Mesenteric fat pad (tissue), 1 donor: Measurements from ENCODE around the gene OLFML2A. TPM values are rescaled to one million over a fixed set of nuclear protein-coding genes. Genes with fewer than 3 reads are reported as not detected.
A peak's percentile ranks its signal among the peaks of the same experiment; 100 is the strongest.

Experiments used
- DNase-seq: peaks from one replicate; pipeline ENCODE4 v3.0.0-alpha.2; 2020; ENCODE audit warnings: low spot score
- total RNA-seq: library from RNA; stranded (reverse); fragmentation: NEBNext Ultra II Directional; extraction: Animal tissue kit (Norgen Biotek cat#: 25700); gene quantifications from one replicate; pipeline ENCODE4 v1.2.1, GENCODE V29; 2021
- donor health status: DM: yes; HTN: yes; CAD: no.

Gene OLFML2A
- total RNA-seq, 1 donor from 2014 or later = 10.7 TPM

DNA sequence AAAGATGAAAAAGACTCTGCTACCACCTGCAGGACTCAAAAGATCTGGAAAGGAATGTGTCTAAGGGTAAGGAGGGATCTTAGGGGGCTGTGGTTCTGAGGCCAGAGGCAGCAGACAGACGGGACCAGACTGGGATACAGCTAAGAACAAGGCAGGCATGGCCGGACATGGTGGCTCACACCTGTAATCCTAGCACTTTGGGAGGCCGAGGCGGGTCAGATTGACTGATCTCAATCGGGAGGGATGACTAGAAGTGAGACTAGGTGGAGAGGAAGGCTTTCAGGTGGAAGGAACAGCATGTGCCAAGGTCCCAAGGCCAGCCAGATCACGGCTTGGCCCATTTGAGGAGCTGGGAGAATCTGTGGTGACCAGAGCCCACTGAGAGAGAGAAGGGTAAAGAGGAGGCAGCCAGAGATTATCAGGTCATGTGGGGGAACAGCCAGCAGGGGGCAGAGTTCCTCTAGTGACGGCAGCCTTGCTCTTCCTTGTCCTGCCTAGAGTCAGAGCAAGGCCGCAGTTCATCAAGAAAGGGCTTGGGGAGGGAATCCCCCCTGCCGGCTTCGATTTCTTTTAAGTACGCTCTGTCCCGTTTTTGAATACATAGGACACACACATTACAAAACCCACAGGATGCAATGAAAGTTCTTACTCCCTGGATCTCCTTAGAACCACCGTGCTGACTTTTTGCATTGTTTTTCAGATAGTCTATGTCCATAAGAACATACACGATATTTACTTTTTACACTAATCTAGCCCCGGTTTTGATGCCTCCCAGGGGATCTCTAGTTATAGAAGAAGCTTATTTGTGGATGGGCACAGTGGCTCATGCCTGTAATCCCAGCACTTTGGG lies 2.6 kb upstream of the OLFML2A start:
- peak; percentile 90 for DNase-seq

DNA sequence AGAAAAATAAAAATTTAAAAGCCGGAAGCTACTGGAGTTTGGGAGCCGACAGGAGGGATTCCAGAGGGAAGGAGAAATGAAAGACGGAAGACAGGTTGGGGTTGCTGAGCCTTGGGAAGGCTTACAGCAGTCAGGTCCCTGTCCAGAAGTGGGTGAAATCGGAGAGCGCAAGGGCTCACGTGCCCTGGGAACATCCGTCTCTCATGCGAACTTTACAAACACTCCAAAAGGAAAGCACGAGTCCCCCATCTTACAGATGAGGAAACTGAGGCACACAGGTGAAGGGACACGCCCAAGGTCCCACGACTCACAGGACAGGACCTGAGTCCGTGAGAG lies 347 bp upstream of the OLFML2A start:
- DNase-seq = peak; percentile 84

DNA sequence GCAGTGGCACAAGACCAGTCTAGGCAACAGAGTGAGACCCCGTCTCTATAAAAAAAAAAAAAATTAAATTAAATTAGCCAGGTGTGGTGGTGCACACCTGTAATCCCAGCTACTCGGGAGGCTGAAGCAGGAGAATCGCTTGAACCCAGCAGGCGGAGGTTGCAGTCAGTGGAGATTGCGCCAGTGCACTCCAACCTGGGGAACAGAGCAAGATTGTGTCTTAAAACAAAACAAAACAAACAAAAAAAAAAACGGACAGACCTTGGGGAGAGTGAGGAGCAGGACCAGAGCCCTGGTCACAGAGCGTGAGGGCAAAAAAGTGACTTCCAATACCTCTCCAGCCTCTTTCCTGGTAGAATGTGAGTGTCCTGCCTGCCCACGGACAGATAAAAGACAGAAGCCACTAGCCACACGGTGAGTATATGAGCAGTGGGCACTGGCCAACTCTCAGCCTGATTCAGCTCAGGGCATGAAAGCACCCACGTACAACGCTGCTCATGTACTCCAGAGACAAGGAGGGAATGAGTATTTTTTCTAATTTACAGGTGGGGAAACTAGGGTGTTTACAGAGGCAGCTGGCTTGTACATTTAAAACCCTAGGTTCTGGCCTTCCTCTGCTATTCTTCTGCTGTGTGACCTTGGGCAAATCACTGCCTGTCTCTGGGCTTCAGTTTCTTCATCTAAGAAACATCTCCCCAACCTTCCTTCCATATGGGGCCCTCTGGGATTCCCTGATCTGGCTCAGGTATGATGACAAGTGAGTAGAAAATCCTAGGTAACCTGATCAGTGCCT lies 1.8 kb downstream of the OLFML2A start:
- DNase-seq = no peak

DNA sequence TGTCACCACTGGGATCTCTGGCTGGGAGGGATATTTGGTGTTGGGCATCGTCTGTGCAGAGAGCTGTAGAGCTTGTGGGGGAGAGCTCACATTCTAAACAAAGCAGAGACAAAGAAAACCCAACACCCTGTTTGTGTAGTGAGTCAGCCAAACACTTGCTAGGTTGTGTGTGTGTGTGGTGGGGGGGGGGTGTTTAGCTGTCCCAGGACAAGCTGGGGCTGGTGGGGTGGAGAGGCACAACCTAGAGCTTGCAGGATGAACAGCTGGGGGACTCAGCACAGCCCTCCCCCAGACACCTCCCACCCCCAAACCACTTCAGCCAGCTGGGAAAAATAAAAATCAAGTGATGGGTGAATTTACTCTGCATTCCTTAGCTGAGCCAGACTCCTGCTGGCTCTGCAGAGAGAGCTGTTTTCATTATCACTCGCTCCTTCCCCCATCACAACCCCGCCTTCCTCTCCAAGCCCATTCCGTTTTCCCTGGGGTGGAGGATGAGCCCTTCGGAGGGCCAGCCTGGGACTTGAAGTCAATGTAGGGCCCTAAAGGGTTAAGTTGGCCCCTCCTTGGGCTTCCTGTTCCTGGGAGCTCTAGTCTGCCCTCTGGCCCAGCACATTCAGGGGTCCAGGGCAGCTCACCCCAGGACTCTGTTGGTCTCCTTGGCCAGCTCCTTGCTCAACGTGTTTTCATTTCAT lies 2.6 kb downstream of the OLFML2A start:
- peak; percentile 62 for DNase-seq

DNA sequence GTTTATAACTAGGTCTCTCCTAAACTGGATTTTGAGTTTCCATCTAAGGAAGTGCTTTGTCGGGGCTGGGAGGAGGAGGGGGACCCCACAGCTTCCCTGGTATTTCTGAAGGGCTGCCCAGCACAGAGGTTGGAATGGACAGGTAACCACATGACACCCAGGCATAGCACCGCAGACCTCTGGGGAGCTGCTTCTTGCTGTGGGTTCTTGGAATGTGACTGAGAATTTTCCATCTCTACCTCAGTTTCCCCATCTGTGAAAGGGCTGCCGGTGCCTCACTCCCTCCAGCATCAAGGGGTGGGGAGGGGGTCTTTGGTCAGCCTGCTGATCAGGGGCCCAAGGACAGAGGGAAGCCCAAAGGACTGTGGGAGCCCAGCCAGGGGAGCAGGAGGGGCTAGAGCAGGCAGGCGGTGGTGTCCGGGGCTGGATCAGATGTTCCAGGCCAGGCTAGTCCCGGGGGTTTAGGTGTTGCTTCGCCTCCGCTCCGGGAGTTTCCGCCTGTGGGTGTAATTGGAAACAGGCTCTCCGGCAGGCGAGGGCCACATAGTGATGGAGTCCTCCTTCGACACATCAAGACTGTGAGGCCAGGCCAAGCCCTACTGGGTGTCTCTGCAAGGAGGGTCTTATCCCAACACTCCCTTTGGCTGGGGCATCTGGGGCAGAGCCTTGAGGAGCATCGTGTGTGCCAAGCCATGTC lies 3.3 kb downstream of the OLFML2A start:
- DNase-seq = peak; percentile 89

DNA sequence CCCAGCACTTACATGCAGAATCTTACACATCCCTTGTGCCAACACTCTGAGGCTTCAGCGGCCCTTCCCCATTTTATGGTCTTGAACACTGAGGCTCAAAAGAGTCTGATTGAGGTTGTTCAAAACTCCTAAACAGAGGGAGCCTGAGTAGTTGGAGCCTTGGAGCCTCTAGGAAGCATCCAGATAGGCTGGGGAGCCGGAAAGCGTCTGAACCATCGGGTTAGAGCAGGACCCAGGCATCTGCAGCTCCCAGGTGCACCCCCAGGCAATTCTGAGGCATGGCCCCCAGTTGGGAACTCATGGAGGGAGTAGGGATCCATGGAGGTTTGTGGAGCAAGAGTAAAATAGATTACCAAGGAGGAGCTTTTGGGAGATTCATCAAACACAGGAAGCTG lies 3.8 kb downstream of the OLFML2A start:
- no peak for DNase-seq

DNA sequence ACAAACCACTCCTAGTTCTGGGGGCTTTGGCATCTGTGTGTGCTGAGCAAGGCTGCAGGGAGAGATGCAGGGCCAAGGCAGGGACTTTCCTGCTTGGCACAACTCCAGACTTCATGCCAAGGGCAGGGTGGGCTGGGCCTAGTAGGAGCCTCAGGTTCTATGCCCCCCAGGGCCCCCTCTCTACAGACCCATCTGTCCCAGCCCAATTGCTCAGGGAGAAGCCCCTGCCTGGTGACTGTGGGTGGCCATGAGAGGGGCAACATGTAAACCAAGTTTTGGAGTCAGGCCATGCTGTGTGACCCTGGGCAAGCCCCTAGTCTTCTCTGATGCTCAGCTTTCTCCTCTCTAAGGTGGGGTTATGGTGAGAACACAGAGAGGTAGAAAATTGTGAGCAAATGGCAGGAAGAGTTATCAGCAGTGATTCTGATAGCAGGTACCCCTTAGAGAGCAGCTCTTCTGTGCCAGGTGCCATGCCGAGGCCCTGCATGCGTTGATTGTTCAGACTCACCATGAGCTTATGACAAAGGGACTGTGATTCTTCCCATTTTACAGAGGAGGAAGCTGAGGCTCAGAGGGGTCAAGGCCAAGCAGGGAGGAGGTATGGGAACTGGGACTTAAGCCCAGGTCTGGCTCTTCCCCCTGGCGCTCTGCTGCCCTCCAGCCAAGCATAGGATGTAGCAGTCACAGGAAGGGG lies 5.2 kb downstream of the OLFML2A start:
- peak; percentile 87 for DNase-seq

DNA sequence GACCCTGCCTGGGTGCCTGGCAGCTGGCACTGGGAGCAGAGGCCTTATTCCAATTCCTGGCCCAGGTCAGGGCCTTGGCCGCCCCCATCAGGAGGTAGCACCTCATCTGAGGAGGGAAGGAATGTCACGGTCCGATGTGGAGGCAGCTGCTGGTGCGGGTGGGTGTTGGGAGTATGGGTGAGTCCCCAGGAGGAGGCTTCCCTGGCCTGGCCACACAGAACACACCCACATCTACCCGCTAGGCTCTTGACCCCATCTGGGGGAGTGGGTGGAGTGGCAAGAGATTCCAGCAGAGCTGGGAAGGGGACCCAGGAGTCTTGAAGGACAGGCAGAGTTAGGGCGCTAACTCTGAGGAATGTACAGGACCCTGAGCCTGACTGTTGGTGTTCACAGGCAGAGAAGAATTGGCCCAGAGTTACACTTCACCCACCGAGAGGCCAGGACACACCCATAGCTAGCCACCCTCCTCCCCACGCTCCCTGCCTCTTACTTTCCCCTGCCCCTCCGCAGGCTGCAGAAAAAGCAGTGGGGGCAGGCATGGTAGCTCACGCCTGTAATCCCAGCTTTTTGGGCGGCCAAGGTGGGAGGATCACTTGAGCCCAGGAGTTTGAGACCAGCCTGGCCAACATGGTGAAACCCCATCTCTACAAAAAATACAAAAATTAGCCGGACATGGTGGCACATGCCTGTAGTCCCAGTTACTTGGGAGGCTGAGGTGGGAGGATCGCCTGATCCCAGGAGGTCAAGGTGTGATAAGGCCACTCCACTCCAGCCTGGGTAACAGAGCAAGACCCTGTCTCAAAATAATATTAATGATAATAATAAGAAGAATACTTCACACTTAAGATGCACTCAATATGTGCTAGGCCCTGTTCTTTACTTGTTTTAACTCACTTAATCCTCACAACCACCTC lies 6.0 kb downstream of the OLFML2A start:
- DNase-seq = peak; percentile 82

DNA sequence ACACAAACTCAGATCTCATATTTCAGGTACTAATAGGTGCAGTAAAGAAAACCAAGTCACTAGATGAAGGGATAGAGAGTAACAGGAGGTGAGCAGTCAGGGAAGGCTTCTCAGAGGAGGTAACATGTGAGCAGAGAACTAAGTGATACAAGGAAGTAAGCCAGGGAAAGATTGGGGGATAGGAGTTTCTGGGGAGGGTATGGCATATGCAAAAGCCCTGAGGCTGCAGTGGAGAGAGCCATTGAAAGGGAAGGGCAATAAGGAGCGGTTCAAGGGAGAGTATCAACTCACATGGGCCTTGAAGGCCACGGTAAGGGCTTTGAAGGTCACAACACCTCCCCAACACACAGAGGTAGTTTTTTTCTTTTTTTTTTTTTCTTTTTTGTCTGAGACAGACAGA lies 6.9 kb downstream of the OLFML2A start:
- DNase-seq = no peak

DNA sequence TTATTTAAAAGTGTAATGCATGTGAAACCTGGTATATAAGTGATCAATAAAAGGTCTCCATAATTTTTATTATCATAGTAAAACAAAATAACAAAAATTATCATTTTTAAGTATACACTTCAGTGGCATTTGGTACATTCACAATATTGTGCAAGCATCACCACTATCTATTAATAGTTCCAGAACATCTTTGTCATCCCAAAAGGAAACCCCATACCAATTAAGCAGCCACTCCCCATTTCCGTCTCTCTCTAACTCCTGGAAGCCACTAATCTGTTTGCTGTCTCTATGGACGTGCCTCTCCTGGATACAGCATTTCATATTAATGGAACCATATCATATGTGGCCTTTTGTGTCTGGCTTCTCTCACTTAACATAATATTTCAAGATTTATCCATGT lies 7.6 kb downstream of the OLFML2A start:
- DNase-seq = no peak

DNA sequence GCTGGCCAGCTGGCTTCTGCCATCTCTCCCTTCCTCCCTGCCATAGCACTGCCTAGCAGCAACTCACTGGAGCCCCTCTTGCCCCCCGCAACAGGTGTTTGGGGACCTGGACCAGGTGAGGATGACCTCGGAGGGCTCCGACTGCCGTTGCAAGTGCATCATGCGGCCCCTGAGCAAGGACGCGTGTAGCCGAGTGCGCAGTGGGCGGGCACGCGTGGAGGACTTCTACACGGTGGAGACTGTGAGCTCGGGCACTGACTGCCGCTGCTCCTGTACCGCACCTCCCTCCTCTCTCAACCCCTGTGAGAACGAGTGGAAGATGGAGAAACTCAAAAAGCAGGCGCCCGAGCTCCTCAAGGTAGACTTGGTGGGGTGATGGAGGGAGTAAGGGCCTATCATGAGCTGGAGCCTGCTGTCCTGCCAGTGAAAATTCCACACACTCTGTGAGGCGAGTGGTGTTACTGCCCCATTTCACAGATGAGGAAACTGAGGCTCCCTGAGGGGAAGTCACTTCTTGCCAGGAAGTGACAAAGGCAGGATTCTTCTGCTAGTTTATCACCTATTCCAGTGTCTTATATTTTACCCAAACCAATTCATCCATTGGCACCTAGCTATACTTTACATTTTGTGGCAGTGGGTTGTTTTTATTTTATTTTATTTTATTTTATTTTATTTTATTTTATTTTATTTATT lies 10.1 kb downstream of the OLFML2A start:
- peak; percentile 83 for DNase-seq

DNA sequence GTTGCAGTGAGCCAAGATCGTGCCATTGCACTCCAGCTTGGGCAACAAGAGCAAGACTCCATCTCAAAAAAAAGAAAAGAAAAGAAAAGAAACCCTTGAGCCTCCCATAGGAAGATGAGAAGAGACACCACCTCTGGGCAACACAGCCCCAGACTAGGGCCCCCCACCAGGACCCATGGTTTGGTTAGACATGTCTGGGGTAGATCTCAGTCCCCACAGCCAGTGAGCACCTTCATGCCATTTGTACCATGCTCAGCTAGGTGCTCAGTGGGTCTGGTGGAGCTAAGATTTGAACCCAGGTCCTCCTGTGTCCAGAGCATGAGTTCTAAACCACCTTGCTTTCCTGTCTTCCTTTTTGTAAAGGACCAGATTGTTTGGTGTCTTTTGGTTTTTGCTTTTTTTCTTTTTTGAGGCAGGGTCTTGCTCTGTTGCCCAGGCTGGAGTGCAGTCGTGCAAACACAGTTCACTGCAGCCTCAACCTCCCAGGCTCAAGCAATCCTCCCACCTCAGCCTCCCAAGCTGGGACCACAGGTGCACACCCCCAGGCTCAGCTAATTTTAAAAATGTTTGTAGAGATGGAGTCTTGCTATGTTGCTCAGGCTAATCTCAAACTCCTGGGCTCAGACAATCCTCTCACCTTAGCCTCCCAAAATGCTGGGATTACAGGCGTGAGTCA lies 11.7 kb downstream of the OLFML2A start:
- peak; percentile 37 for DNase-seq

DNA sequence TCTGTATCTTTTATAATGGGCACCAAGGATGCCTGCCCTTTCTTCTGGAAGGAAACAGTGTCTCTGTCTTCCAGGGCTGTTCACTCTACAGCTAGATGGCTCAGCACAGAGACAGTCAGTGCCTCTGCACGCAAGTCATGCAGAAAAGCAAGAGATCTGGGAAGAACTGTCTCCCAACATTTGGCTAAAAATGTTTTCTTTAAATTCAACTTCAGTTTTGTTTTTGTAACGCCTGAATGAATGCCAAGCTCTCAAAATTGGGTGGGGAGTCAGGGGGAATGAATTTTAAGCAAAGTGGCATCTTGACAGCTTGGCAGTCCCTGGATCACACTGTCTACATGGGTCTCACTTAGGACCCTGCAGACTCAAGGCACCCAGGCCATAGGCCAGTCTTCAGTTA lies 12.6 kb downstream of the OLFML2A start:
- peak; percentile 16 for DNase-seq

DNA sequence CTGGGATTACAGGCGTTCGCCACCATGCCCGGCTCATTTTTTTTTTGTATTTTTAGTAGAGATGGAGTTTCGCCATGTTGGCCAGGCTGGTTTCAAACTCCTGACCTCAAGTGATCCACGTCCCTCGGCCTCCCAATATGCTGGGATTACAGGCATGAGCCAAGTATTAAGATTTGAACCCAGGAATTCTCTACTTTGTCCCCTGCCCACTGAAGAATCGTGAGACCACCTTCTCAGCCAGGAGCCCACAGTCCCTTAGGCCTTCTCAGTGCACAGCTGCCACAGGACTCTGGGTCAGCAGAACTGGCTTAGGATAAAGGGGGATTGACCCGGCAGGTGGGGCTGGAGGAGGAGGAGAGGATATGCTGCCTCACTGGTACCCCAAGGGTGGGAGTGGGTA lies 13.4 kb downstream of the OLFML2A start:
- no peak for DNase-seq

DNA sequence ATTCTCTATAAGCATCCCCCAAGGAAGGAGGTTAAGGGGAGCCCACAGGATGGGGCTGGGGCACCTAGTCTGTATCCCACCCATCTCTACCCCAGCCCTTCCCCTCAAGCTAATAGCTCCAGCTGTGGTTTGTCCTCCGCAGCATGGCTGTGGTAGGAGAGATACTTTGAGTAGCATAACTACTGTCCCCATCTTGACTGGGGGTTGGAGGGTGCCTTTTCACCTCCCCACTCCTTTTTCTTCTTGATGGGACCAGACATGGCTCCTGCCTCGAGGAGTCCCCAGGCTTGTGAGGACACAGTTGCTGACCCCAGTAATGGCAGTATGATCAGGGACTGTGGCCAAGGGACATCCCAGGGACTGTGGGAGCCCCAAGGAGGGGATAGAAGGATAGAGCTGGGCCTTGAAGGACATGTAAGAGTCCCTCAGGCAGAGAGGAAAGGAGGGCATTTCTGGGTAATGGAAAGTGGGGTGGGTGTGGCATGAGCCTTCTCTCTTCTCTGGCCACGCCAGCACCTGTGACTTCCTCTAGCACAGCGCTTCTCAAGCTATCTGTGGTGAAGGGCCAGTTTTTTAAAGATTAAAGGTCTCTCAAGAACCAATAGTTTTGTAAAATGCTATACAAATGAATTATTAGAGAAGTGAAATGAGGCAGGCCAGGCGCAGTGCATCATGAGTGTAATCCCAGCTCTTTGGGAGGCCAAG lies 14.0 kb downstream of the OLFML2A start:
- DNase-seq = no peak

DNA sequence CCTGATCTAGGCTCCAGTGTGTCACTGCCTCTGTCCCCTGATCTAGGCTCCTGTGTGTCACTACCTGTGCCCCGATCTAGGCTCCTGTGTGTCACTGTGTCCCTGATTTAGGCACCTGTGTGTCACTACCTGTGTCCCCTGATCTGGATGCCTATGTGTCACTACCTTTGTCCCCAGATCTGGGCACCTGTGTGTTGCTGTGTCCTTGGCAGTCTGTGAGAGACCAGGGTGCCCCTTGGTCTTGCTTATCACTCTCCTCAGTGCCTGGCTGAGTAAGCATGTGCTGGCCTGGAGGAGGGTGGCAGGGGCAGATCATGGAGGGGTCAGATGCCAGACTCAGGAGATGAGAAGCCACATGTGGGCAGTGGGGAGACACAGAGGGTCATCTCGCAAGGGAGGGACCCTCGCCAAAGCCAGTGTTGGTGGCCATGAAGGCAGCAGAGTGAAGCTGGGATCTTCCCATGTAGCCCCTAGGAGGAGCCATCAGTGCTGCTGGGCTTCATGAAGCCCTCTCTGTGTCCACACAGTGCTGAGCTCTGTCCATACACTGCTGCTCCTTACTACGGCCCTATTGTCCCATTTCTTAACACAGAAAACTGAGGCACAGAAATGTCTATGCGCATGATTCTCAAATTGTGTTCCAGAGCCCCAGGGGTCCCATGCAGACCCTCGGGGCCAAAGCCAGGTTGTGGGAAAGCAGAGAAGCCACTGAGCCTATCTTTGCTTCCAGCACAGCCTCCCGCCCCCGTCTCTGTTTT lies 15.5 kb downstream of the OLFML2A start:
- no peak for DNase-seq

DNA sequence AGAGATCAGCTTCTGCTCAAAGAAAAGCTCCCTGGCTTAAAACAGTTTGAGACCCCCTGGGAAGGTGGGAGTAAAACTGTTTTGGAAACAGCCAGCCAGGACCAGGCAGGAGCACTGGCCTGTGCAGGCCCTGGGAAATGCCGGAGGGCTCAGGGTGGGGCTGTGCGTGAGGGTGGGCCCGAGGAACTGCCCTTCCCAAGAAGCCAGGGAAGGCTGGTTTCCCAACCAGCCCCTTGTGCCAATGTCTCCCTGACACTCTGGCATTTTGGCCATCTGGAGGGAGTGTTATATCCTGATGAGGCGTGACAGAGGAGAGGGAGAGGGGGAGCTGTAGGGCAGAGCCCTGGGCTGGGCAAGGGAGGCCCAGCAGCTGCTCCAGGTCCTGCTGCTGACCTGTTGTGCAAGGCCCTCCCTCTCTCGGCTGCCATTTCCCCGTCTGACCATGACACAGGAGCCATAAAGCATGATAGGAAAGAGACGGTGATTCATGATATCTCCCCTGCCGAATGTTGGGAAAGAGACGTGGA lies 16.1 kb downstream of the OLFML2A start:
- DNase-seq = no peak
